Activated T-helper 17 cell treated with anti-CD3 and anti-CD28 coated beads, Interleukin-2, amount 50 U/mL, for 72 hours (primary cell): Measurements from ENCODE around the gene STAMBPL1. TPM values are rescaled to one million over a fixed set of nuclear protein-coding genes. Genes with fewer than 3 reads are reported as not detected.
A peak's percentile ranks its signal among the peaks of the same experiment; 100 is the strongest.
"Not testable (repeated sequence)": the region's sequence is repeated elsewhere in the genome, so short reads cannot be mapped to it uniquely, and the experiment has no call there.

ENCODE experiments used
- ATAC-seq: fragments of 150-1000 bp; cut with Tn5 transposase; replicated peaks from 2 replicates; pipeline ENCODE4 v1.10.0; 2021; ENCODE audit warnings: mild to moderate bottlenecking, moderate library complexity
- H3K27ac Mint-ChIP-seq: one replicate; pipeline ENCODE4 v1.8.0; 2022; ENCODE audit warnings: mixed read lengths
- H3K27me3 Mint-ChIP-seq: one replicate; pipeline ENCODE4 v1.8.0; 2022; ENCODE audit warnings: mixed read lengths
- H3K36me3 Mint-ChIP-seq: one replicate; pipeline ENCODE4 v1.8.0; 2022; ENCODE audit warnings: low read depth, mild to moderate bottlenecking, mixed read lengths
- H3K4me1 Mint-ChIP-seq: one replicate; pipeline ENCODE4 v1.8.0; 2022; ENCODE audit warnings: mixed read lengths
- H3K4me3 Mint-ChIP-seq: one replicate; pipeline ENCODE4 v1.8.0; 2022; ENCODE audit warnings: mild to moderate bottlenecking, mixed read lengths
- H3K9me3 Mint-ChIP-seq: one replicate; pipeline ENCODE4 v1.8.0; 2022; ENCODE audit warnings: mixed read lengths
- total RNA-seq, 2 donors: library from RNA; stranded (reverse); gene quantifications; one replicate each; pipeline ENCODE4 v1.2.3, GENCODE V29; 2022

STAMBPL1 gene
- 10 to 100 TPM; 27.6 to 72.5 TPM for total RNA-seq

DNA sequence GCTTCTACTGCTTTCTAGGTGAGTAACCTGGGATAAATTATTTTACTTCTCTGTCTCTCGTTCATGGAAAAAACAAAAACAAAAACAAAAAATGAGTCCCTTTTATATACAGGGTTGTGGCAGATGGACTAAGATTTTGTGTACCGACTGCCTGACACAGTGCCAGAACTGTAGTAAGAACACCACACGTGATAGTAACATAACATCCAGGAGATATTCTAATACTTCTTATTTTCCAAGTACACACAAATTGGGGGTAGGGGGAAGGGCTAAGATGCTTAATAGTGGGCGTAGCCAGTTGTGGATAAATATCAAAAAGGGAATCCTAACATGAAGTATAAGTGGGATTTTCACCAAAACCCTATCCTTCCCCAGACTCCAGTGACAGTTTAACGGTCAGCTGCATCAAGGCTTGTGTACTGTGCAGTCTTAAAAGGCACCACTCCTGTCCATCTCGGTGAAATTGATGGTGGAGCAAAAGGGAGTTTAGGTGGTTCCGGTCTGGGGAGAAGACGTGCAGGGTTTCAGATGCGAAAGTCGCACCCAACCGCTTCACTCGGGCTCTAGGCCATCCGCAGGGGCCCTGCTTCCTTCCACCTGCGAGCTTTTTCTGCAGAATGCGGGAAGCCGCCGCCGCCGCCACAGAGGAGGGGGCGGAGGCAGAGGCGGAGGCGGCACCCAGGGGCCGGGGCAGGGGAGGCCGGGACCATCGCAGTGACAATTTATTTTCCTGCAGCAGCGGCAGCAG is at the start of gene STAMBPL1:
Gene STAMBPL1 (plus strand): TSS at position 712 of the 748 bp plus-strand sequence. CDS start 21,464 bp downstream, outside the sequence.
- peak within 1 kb of the TSS; percentile 95 for H3K27ac Mint-ChIP-seq
- no peaks in the 10 kb centered on the region for H3K9me3 Mint-ChIP-seq
- peak; percentile 58 for ATAC-seq
- H3K4me3 Mint-ChIP-seq: peak within 1 kb of the TSS; percentile 95
- no peaks in the 10 kb centered on the region for H3K27me3 Mint-ChIP-seq
- H3K4me1 Mint-ChIP-seq: peaks cover 31% of the 10 kb centered on the region
- H3K36me3 Mint-ChIP-seq: peaks cover 21% of the 10 kb centered on the region

GRCh38 chr10:88830643-88831268 is 49.3 kb upstream of the STAMBPL1 start:
- Mint-ChIP-seq H3K4me1 (peaks cover 41% of the 10 kb centered on the region), H3K27me3 (no peaks in the 10 kb centered on the region), H3K27ac (peak overlapping the region; percentile 8), H3K4me3 (peak overlapping the region; percentile 61), H3K36me3 (no peaks in the 10 kb centered on the region), H3K9me3 (no peaks in the 10 kb centered on the region)
- ATAC-seq: no peak

GRCh38 chr10:88831709-88832108 is 48.3 kb upstream of the STAMBPL1 start:
- ATAC-seq: peak; percentile 62
- H3K36me3 Mint-ChIP-seq: no peaks in the 10 kb centered on the region
- H3K9me3 Mint-ChIP-seq: no peaks in the 10 kb centered on the region
- no peaks in the 10 kb centered on the region for H3K27me3 Mint-ChIP-seq
- peaks cover 33% of the 10 kb centered on the region for H3K4me1 Mint-ChIP-seq
- H3K27ac Mint-ChIP-seq: peak overlapping the region; percentile 8
- peak overlapping the region; percentile 61 for H3K4me3 Mint-ChIP-seq

DNA sequence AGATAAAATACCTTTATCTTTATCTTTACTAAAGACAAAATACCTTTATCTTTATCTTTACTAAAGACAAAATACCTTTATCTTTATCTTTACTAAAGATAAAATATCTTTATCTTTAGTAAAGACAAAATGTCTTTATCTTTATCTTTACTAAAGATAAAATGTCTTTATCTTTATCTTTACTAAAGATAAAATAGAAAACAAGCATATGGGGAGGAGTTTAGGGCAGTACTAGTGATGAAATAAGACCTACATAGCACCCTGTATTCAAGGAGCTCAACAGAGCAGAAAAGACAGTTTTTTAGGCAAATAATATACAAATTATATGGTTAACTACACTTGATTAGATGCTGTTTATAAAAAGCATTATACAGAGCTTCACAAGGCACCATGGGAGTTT is 47.7 kb upstream of the STAMBPL1 start:
- Mint-ChIP-seq H3K36me3 (no peaks in the 10 kb centered on the region), H3K27me3 (no peaks in the 10 kb centered on the region), H3K4me3 (no peak overlapping the region), H3K9me3 (no peaks in the 10 kb centered on the region), H3K27ac (no peak overlapping the region), H3K4me1 (peaks cover 28% of the 10 kb centered on the region)
- no peak for ATAC-seq

DNA sequence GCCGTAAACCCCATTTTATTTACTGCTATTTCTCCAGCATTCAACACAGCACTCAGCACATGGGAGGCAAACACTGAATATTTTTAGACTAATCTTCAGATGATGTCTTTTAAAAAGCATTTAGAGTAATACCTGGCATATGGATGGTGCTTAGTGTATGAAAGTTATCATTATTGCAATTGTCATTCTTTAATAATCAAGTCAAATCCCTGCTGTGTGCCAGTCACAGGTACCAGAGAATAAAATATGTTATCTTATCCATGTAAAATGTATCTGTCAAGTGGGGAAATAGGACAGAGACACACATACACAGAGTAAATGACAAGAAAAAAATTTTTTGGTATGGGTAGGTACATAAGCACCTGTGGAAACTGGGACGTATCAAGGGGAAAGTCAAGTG is 46.9 kb upstream of the STAMBPL1 start:
- Mint-ChIP-seq H3K27me3 (no peaks in the 10 kb centered on the region), H3K4me1 (peaks cover 23% of the 10 kb centered on the region), H3K9me3 (no peaks in the 10 kb centered on the region), H3K27ac (no peak overlapping the region), H3K4me3 (no peak overlapping the region), H3K36me3 (no peaks in the 10 kb centered on the region)
- no peak for ATAC-seq

GRCh38 chr10:88833723-88834122 is 46.3 kb upstream of the STAMBPL1 start:
- no peak for ATAC-seq
- no peaks in the 10 kb centered on the region for H3K36me3 Mint-ChIP-seq
- no peak overlapping the region for H3K27ac Mint-ChIP-seq
- no peaks in the 10 kb centered on the region for H3K9me3 Mint-ChIP-seq
- H3K4me3 Mint-ChIP-seq: peak overlapping the region; percentile 15
- no peaks in the 10 kb centered on the region for H3K27me3 Mint-ChIP-seq
- peaks cover 18% of the 10 kb centered on the region for H3K4me1 Mint-ChIP-seq

- no peaks in the 10 kb centered on the region for H3K9me3 Mint-ChIP-seq
- H3K27me3 Mint-ChIP-seq: no peaks in the 10 kb centered on the region
- ATAC-seq: peak; percentile 89
- no peak overlapping the region for H3K27ac Mint-ChIP-seq
- no peak overlapping the region for H3K4me3 Mint-ChIP-seq
- H3K36me3 Mint-ChIP-seq: no peaks in the 10 kb centered on the region
- H3K4me1 Mint-ChIP-seq: peaks cover 18% of the 10 kb centered on the region
Measured at GRCh38 chr10:88835096-88835909, 44.7 kb upstream of the STAMBPL1 start.

DNA sequence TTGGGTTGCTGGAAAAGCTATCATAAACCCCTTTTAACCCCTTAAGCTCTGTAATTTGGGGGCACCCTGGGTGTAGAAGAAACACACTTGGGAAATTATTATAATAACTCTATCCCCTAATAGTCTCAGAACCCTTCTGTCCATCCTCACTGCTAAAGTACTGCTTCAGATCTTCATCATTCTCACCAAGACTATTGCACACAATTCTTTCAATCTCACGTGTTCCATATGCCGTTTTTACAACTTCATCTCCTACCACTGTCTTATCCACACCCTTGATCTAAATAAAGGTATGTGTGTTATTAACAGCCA is 44.2 kb upstream of the STAMBPL1 start:
- H3K9me3 Mint-ChIP-seq: no peaks in the 10 kb centered on the region
- peaks cover 14% of the 10 kb centered on the region for H3K4me1 Mint-ChIP-seq
- peak; percentile 1 for ATAC-seq
- H3K27me3 Mint-ChIP-seq: no peaks in the 10 kb centered on the region
- H3K36me3 Mint-ChIP-seq: no peaks in the 10 kb centered on the region
- H3K4me3 Mint-ChIP-seq: no peak overlapping the region
- H3K27ac Mint-ChIP-seq: no peak overlapping the region

DNA sequence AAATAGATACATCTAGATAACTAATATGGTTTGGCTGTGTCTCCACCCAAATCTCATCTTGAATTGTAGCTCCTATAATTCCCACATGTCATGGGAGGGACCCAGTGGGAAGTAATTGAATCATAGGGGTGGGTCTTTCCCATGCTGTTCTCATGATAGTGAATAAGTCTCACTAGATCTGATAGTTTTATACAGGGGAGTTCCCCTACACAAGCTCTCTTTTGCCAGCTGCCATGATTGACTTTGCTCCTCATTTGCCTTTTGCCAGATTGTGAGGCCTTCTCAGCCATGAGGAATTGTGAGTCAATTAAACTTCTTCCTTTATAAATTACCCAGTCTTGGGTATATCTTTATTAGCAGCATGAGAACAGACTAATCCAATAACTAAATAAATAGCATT is 42.4 kb upstream of the STAMBPL1 start:
- ATAC-seq, H3K36me3 Mint-ChIP-seq, H3K9me3 Mint-ChIP-seq, H3K27me3 Mint-ChIP-seq, H3K4me1 Mint-ChIP-seq, H3K4me3 Mint-ChIP-seq, H3K27ac Mint-ChIP-seq: not testable (repeated sequence)

DNA sequence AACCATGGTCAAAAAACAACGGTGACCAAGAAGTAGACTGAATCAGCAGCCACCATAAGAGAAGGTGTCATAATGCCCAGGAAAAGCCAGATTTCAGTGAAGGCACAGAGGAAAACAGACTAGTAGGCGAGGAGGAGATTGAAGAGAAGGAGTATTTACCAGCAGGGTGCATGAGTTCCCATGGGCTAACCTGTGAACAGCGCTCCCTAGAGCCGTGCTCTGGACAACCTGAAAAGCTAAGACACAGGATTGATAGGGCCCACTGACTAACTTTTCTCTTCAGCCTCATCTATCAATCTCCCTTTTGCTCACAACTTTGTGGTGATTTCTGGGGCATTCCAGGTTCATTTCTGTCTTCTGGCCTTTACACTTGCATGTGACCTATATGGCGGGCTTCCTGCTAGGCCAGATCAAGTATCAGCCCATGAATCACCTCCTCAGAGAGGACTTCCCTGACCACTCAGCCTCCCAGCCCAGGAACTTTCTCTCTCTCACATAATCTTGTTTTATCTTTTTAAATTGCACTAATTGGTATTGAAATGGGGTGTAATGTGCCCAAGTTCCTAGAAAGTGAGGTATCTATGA is 41.2 kb upstream of the STAMBPL1 start:
- Mint-ChIP-seq H3K27ac (no peak overlapping the region), H3K36me3 (no peaks in the 10 kb centered on the region), H3K27me3 (peaks cover 4% of the 10 kb centered on the region), H3K4me3 (no peak overlapping the region), H3K4me1 (peaks cover 2% of the 10 kb centered on the region), H3K9me3 (no peaks in the 10 kb centered on the region)
- ATAC-seq: peak; percentile 17

DNA sequence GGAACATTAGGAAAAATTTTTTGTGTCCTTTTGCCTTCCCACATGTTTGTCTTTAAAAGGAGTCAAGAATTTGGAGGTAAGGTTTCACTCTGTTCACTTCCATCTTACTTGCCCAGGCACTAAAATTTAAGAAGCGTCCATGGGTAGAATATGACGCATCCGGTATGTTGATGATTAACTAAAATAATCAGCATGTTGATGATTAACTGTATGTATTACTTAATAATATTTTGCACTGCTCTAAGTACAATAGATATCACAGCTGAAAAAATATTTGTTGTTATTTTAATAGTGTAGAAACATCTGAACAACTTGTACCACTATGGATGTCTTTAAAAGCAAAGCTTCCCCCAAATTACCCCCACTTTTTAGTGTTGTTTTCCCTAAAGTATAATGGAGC is 39.9 kb upstream of the STAMBPL1 start:
- no peaks in the 10 kb centered on the region for H3K4me1 Mint-ChIP-seq
- no peaks in the 10 kb centered on the region for H3K9me3 Mint-ChIP-seq
- ATAC-seq: no peak
- H3K36me3 Mint-ChIP-seq: no peaks in the 10 kb centered on the region
- H3K27me3 Mint-ChIP-seq: peaks cover 7% of the 10 kb centered on the region
- no peak overlapping the region for H3K27ac Mint-ChIP-seq
- no peak overlapping the region for H3K4me3 Mint-ChIP-seq

DNA sequence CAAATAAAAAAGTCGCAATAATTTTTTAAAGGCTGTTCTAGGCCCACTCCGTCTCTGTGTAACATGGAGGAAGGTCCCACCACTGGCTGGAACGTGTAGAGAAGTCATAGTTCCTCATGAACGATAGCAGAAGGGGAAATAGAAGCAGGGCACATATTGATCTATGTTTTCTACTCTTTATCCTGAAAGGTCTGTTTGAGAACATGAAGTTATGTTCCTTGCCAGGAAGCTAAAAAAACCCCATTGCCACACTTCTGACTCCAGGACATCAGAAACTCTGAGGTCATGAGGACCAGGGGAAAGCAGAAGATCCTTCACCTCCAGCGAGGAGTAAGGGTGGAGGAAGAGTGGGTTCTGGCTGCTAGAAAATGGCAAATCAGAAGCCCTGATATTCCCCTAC is 39.2 kb upstream of the STAMBPL1 start:
- no peaks in the 10 kb centered on the region for H3K36me3 Mint-ChIP-seq
- H3K27ac Mint-ChIP-seq: no peak overlapping the region
- no peaks in the 10 kb centered on the region for H3K9me3 Mint-ChIP-seq
- no peak overlapping the region for H3K4me3 Mint-ChIP-seq
- ATAC-seq: no peak
- no peaks in the 10 kb centered on the region for H3K4me1 Mint-ChIP-seq
- H3K27me3 Mint-ChIP-seq: peaks cover 9% of the 10 kb centered on the region

DNA sequence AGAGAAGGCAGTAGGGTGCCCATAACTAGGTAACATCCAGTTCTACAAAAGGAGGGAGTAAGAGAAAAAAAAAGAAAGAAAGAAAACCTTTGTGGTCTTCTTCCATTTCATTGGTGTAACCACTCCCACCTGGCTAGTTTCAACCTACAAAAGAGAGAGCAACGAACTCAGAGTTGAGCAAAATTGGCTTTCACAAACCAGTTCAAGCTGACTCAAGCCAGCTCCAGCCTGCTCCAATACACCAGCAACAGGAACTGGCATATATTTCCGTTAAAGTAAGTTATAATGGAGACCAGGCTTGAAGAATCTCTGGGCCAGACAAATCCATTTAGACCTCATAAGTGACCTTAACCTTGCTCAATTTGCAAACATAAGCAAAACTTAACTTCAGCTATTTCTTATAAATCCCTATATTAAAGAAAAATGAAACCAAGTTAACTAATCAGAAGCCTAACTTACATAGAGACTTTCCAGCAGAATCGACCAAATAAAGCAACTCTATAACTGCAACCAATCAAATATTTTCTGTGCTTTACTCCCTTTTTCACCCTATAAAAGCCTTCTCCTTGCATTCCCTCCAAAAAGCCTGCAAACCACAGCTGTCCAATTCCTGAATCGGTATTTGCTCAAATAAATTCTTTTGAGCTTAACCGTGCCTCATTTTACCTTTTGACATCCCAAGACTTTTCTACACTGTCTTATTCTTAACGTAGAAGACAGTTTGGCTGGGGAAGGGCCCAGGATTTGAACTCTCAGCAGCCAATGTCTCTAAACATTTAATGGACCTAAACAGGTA is 38.5 kb upstream of the STAMBPL1 start:
- peak; percentile 79 for ATAC-seq
- peaks cover 9% of the 10 kb centered on the region for H3K27me3 Mint-ChIP-seq
- no peak overlapping the region for H3K27ac Mint-ChIP-seq
- H3K9me3 Mint-ChIP-seq: no peaks in the 10 kb centered on the region
- no peaks in the 10 kb centered on the region for H3K4me1 Mint-ChIP-seq
- H3K4me3 Mint-ChIP-seq: no peak overlapping the region
- H3K36me3 Mint-ChIP-seq: no peaks in the 10 kb centered on the region

GRCh38 chr10:88843171-88843570 is 36.9 kb upstream of the STAMBPL1 start:
- Mint-ChIP-seq H3K4me1 (peaks cover under 1% of the 10 kb centered on the region), H3K36me3 (no peaks in the 10 kb centered on the region), H3K9me3 (no peaks in the 10 kb centered on the region), H3K27ac (no peak overlapping the region), H3K27me3 (peaks cover 9% of the 10 kb centered on the region), H3K4me3 (no peak overlapping the region)
- ATAC-seq: no peak
